Suppressor macrophage treated with lipopolysaccharide for 1 hour (primary cell): ENCODE measurements around the gene SOCS7.

ENCODE experiments used
- DNase-seq, 3 donors: peaks; one replicate each; pipeline ENCODE4 v3.0.0-alpha.2; 2020 to 2022

Gene SOCS7

GRCh38 chr17:38351412-38352222 is at the start of gene SOCS7:
Gene SOCS7, plus strand, starts transcription at chr17:38351844. Its CDS starts 209 bp downstream, at chr17:38352053.
- DNase-seq = peak; percentile 92 to 97 (median 94)

GRCh38 chr17:38315497-38315896 is 36.1 kb upstream of the SOCS7 start:
- DNase-seq = no peak

GRCh38 chr17:38317081-38317480 is 34.6 kb upstream of the SOCS7 start:
- no peak for DNase-seq

GRCh38 chr17:38320482-38320881 is 31.2 kb upstream of the SOCS7 start:
- no peak for DNase-seq

- peak; percentile 63 to 80 (median 76) for DNase-seq
These were observed 29.4 kb upstream of the SOCS7 start for GRCh38 chr17:38322156-38322779.

DNA sequence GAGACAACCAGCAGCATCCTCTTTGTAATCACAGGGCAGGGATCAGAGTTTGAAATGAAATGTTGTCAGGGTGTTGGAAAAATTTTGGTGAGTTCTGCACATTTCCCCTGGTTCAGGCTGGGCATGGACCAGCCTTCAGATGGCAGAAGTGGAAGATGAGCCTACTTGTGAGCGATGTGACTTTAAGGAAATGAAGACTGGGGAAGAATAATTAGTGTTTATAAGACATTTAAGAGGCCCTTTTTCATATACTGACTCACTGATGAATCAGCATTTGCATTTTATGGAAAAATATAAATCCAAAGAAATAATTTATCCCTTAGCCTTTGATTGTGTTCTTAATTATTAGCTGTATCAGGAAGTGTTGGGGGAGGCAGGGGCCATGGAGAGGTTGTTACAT is 28.7 kb upstream of the SOCS7 start:
- DNase-seq = no peak

- no peak for DNase-seq
These were observed 27.4 kb upstream of the SOCS7 start for GRCh38 chr17:38324141-38324697.

- DNase-seq = no peak
These were observed 26.9 kb upstream of the SOCS7 start for GRCh38 chr17:38324772-38325171.

DNA sequence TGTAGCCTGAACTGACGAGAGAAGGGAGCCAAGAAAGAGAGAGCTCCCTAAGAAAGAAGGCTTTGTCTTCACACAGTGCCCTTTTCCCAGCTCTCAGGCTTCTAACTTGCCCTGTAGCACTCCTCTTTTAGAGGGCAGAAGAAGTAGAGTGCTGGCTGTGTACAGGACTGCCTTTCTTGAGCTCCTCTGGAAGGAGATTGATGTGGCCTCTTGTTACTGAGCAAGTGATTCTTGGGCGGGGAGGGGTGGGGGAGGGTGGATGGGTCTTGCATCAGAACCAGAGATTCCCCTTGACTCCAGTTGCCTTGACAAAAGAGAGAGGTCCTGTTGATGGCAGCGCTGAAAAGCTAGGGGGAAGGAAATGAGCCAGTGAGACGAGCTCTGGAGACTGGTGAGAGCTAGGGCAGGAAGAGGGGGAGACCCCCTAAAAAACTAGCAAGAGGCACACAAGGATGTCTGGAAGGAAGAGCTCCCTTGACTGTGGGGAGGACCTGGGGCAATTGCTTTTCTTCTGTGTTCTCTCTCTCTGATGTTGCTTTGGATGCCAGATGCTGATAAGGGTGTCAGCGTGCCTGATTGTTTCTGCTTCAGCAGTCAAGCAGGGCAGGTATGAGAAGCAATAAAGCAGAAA is 26.3 kb upstream of the SOCS7 start:
- DNase-seq = peak in 2 of 3 donors; percentile 7 to 13

- DNase-seq = peak; percentile 58 to 74 (median 63)
These were observed 24.4 kb upstream of the SOCS7 start for GRCh38 chr17:38326996-38327792.

DNA sequence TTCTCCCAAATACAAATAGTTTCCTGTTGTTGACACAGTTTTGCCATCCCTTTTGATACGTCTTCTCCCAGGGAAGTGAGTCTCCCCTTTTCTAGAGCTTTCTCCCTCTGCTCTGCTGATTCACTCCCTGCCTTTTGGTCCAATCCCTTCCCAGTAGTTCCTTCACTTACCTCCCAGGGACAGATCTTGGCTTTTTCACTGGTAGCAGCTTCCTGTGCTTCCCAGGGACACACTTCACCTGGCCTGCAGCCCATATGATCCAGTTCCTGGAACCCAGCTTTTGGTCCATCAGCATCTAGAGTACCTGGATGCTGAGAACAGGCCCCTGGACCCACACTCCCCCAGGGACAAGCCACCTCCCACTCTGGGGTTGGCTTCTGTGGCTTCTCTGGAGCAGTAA is 23.7 kb upstream of the SOCS7 start:
- DNase-seq = no peak

GRCh38 chr17:38328620-38329019 is 23.0 kb upstream of the SOCS7 start:
- no peak for DNase-seq

- DNase-seq = no peak
These were observed 22.4 kb upstream of the SOCS7 start for GRCh38 chr17:38329284-38329683.

DNA sequence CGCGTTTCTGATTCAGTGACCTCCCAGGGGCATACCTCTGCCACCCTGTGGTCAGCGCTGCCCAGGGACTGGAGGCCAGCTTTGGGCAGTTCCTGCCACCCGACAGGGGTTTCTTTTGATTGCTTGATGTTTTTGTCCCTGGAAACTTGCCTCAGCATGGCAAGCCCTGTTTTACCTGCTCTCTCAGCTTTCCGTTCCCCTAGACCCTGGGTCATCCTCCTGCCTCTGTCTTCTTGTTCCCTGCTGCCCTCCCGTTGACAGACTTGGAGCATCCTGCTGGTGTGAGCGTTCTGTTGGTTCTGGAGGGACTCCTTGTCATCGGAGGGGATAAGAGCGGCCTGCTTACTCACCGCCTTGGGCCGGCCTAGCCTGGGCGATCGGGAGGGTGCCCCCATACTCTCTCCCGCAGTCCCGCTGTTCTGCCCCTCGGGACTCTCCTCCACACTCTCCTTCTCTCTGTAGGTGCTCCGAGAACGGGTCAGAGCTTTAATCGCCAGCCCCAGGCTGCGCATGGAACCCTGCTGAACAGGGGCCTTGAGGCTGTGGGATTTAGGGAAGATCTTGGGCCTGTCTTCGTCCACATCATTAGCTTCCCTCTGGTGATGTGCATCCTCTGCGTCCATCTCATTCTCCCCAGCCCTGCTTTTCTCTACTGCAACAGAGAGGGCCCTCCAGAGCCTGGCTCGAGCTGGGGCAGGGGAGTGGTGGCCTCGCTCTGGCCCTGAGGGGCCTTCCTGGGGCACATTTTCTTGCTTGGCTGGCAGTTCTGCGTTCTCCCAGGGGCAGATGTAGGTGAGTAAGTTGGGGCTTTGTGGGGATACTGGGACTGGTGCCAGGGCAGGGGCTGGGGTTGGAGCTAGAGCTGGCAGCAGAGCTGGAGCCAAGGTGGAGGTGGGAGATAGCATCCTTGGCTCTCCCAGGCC is 21.6 kb upstream of the SOCS7 start:
- no peak for DNase-seq

GRCh38 chr17:38330941-38331411 is 20.7 kb upstream of the SOCS7 start:
- DNase-seq = no peak

GRCh38 chr17:38332735-38333134 is 18.9 kb upstream of the SOCS7 start:
- DNase-seq = no peak

DNA sequence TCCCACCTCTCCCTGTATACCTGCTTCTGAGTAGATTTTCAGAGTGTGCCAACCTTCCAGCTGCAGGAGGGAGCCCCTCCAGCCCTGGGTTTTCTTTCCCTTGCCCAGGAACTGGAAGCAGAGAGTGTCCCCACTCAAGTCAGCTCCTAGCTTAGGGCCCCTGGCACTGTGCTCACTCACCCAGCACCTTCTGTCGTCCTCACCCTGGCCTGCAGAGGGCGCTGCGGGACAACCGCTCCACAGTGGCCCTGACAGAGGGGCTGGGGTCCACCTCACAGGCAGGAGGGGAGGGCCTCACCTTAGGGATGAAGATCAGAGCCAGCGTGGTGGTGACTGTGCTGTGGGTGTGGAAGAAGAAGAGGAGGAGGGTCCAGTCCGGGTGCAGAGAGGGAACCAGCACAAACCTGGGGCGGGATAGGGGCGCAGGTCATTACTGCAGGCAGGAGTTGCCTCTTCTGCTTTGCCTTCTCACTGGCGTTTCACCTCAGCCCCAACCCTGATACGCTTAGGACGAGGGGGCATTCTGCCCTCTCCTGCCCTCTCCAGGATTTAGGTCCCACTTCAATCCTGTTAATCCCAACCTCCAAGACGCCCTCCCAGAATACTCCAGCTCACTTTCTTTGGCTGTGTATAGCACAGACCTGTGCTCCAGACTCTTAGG is 17.9 kb upstream of the SOCS7 start:
- DNase-seq = peak; percentile 31 to 62 (median 41)

GRCh38 chr17:38334480-38335364 is 16.9 kb upstream of the SOCS7 start:
- no peak for DNase-seq

DNA sequence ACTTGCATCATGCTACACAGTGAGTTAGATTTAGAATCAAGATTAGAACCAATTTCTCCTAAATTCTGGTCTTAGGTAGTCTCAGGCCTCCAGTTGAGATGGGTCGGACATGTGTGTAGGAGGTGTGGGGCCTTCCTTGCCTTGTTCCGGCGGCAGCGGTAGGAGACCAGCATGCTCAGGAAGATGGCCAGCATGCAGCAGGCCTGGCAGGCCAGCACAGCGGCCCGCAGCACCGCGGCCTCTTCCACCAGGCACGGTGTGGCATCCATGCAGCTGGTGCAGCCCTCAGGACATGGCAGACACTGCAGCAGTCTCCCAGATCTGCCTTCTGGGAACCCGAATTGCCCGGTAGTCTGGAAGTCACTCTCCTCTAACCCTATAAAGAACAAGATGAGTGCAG is 14.8 kb upstream of the SOCS7 start:
- no peak for DNase-seq

DNA sequence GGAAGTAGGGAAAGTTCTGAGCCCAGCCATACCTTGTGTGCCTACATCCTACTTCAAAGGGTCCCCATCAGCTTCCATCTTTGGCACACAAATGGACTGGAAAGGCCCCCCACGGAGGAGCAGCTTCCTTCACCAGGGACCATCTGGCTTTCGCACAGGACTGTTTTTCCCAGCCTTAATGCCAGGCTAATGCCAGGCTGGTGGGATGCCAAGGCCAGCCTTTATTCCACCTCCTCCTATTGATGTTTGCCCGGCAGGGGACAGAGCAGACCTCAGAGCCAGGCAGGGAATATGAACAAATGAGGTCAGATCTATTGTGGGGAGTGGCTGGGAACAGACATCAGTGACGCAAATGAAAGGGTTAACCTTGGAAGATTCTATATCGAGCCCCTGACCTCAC is 13.6 kb upstream of the SOCS7 start:
- DNase-seq = no peak
